GM19468 (cell line): Measurements from ENCODE around the gene ABLIM2.

ENCODE experiments used
- ATAC-seq: cut with Tn5 transposase; IDR thresholded peaks from one replicate; pipeline ENCODE4 v1.9.1; 2021; ENCODE audit warnings: mild to moderate bottlenecking, moderate library complexity, moderate number of reproducible peaks; ENCODE audit not compliant: unreplicated experiment; ENCODE audit errors: extremely low read depth

The ABLIM2 gene

GRCh38 chr4:8079031-8079885, 79.4 kb downstream of the ABLIM2 start:
- ATAC-seq = no peak

- no peak for ATAC-seq
Measured at GRCh38 chr4:8078610-8079015, 80.0 kb downstream of the ABLIM2 start.

GRCh38 chr4:8078109-8078494, 80.5 kb downstream of the ABLIM2 start:
- no peak for ATAC-seq

GRCh38 chr4:8077181-8078108, 81.2 kb downstream of the ABLIM2 start:
- ATAC-seq = no peak

- ATAC-seq = no peak
Measured at GRCh38 chr4:8076023-8076422, 82.6 kb downstream of the ABLIM2 start.

- no peak for ATAC-seq
Measured at GRCh38 chr4:8073206-8073863, 85.3 kb downstream of the ABLIM2 start.

- no peak for ATAC-seq
Measured at GRCh38 chr4:8072235-8072968, 86.2 kb downstream of the ABLIM2 start.

- no peak for ATAC-seq
Measured at GRCh38 chr4:8071766-8072165, 86.8 kb downstream of the ABLIM2 start.

- ATAC-seq = no peak
Measured at GRCh38 chr4:8070736-8071718, 87.6 kb downstream of the ABLIM2 start.

- no peak for ATAC-seq
Measured at GRCh38 chr4:8069102-8069752, 89.4 kb downstream of the ABLIM2 start.

- no peak for ATAC-seq
Measured at GRCh38 chr4:8067945-8068896, 90.4 kb downstream of the ABLIM2 start.

GRCh38 chr4:8067274-8067936, 91.2 kb downstream of the ABLIM2 start:
- no peak for ATAC-seq

GRCh38 chr4:8066336-8066931, 92.2 kb downstream of the ABLIM2 start:
- ATAC-seq = no peak

GRCh38 chr4:8063974-8064563, 94.5 kb downstream of the ABLIM2 start:
- no peak for ATAC-seq

GRCh38 chr4:8061573-8061972, 97.0 kb downstream of the ABLIM2 start:
- ATAC-seq = no peak

- ATAC-seq = no peak
Measured at GRCh38 chr4:8061145-8061544, 97.5 kb downstream of the ABLIM2 start.
